Esophagus muscularis mucosa (tissue), 4 donors: ENCODE measurements around the gene SLC20A1.

Source experiments
- CTCF ChIP-seq, 3 experiments: fragments of 200-600 bp in 2 of 3; fragments of 450-650 bp in 1 of 3; sonication (generic) in 2 of 3; IDR thresholded peaks; one replicate each; pipeline ENCODE4 v1.5.1; 2017 to 2019; ENCODE audit warnings: antibody characterized with exemption in 3 of 3, mild to moderate bottlenecking in 2 of 3, moderate library complexity in 1 of 3
- EP300 ChIP-seq: sonication (generic); formaldehyde crosslinking; IDR thresholded peaks from one replicate; pipeline ENCODE4 v1.6.1; 2017; ENCODE audit warnings: antibody characterized with exemption
- POLR2A ChIP-seq: fragments of 450-650 bp; IDR thresholded peaks from one replicate; pipeline ENCODE4 v1.6.1; 2017; ENCODE audit warnings: antibody characterized with exemption, moderate library complexity, mild to moderate bottlenecking, low read depth
- POLR2AphosphoS5 ChIP-seq, 2 donors: sonication (generic); formaldehyde crosslinking; IDR thresholded peaks; one replicate each; pipeline ENCODE4 v1.6.1; 2017; ENCODE audit warnings: antibody characterized with exemption in 2 of 2

GRCh38 chr2:112692495-112692911 is 46.8 kb downstream of the SLC20A1 start:
- TF ChIP-seq EP300 (no peak), CTCF (IDR thresholded peaks at IDR 0.05) (no peak), POLR2A (no peak), POLR2AphosphoS5 (IDR thresholded peaks at IDR 0.05) (no peak)
